IPS-20b (cell line): ENCODE measurements around the gene SLC41A3.
A peak's percentile ranks its signal among the peaks of the same experiment; 100 is the strongest.

ENCODE experiments used
- H3K27ac ChIP-seq: one replicate; pipeline ENCODE4 v1.5.1; 2013; ENCODE audit warnings: low read length
- H3K27me3 ChIP-seq: 2 replicates; pipeline ENCODE4 v1.6.1; 2013; ENCODE audit warnings: mild to moderate bottlenecking, low read length, inconsistent platforms; ENCODE audit not compliant: insufficient read depth
- H3K36me3 ChIP-seq: 2 replicates; pipeline ENCODE4 v1.6.1; 2013; ENCODE audit warnings: low read depth, mild to moderate bottlenecking, inconsistent platforms, low read length, moderate library complexity; ENCODE audit not compliant: insufficient read depth
- H3K4me1 ChIP-seq: 2 replicates; pipeline ENCODE4 v1.6.1; 2013; ENCODE audit warnings: mild to moderate bottlenecking, control low read depth, inconsistent platforms, low read length, moderate library complexity; ENCODE audit not compliant: insufficient read depth
- H3K4me3 ChIP-seq: 2 replicates; pipeline ENCODE4 v1.5.1; 2013; ENCODE audit warnings: mild to moderate bottlenecking, low read length, inconsistent platforms
- H3K9ac ChIP-seq: 2 replicates; pipeline ENCODE4 v1.6.1; 2013; ENCODE audit warnings: low read depth, mild to moderate bottlenecking, inconsistent platforms, low read length, moderate library complexity
- H3K9me3 ChIP-seq: 2 replicates; pipeline ENCODE4 v1.6.1; 2013; ENCODE audit warnings: mild to moderate bottlenecking, low read depth, low read length, inconsistent platforms; ENCODE audit not compliant: insufficient read depth

Gene SLC41A3

DNA sequence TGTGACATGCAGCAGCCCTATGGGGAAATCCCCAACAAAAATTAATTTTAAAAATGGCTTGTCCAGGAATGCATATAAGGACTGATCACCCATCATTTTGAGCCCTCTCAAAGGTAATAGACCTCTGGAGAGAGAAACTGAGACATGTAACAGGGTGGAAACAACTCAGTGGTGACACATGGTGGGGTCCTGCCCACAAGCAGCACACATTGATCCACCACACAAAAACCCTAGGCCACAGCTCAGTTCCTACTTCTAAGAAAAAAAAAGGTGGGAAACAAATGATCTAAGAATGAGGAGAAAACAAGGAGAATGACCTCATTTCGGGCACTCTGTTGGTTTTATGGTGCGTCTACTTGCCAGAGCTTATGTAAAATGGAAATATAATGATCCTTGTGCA, 1.9 kb upstream of the SLC41A3 start:
- no peaks in the 10 kb centered on the region for H3K27me3 ChIP-seq
- no peak overlapping the region for H3K9ac ChIP-seq
- no peak overlapping the region for H3K4me3 ChIP-seq
- no peaks in the 10 kb centered on the region for H3K36me3 ChIP-seq
- H3K4me1 ChIP-seq: peaks cover 4% of the 10 kb centered on the region; the same call in 1 of the 2 replicates
- H3K9me3 ChIP-seq: peaks cover 40% of the 10 kb centered on the region
- H3K27ac ChIP-seq: no peak overlapping the region

DNA sequence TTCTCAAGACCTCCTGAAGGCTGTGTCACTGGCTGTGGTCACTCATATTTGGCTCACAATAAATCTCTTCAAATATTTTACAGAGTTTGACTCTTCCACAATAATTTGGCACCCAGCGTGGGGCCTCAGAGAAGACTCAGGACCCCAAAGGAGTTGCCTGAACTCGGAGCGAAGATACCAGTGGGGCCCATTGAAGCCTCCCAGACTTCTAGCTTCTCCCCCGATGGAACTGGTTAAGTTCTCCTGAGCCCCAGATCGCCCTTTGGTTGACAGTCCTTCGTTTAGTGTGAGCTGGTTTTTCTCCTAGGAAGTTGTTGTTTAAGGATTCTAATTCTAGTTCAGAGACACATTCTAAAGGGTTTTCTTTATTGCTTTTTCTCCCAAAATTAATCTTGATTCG, 1.4 kb upstream of the SLC41A3 start:
- Histone ChIP-seq H3K27ac (no peak overlapping the region), H3K27me3 (no peaks in the 10 kb centered on the region), H3K9ac (no peak overlapping the region), H3K9me3 (peaks cover 35% of the 10 kb centered on the region), H3K36me3 (no peaks in the 10 kb centered on the region), H3K4me1 (peaks cover 4% of the 10 kb centered on the region; the same call in 1 of the 2 replicates), H3K4me3 (no peak overlapping the region)

DNA sequence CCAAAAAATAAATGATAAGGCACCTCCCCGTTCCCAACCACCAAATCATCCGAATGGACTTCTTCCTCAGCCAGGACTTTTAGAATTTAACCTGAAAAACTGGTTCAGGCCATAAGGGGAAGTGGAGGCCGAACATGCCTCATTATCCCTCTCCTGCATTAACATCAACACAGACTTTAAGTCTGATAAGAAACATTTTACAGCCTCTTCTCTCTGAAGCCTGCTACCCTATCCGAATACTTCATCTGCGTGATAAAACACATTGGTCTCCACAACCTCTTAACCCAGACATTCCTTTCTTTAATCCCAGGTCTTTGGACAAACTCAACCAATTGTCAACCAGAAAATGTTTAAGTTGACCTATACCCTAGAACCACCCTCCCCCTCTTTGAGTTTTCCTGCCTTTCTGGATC, 850 bp upstream of the SLC41A3 start:
- no peak overlapping the region for H3K9ac ChIP-seq
- H3K4me1 ChIP-seq: peaks cover 4% of the 10 kb centered on the region; the same call in 1 of the 2 replicates
- H3K36me3 ChIP-seq: no peaks in the 10 kb centered on the region
- peaks cover 31% of the 10 kb centered on the region for H3K9me3 ChIP-seq
- no peak overlapping the region for H3K27ac ChIP-seq
- peak overlapping the region; percentile 80; the same call in 1 of the 2 replicates for H3K4me3 ChIP-seq
- H3K27me3 ChIP-seq: no peaks in the 10 kb centered on the region

- H3K4me1 ChIP-seq: peaks cover 4% of the 10 kb centered on the region; the same call in 1 of the 2 replicates
- H3K27me3 ChIP-seq: no peaks in the 10 kb centered on the region
- H3K36me3 ChIP-seq: no peaks in the 10 kb centered on the region
- H3K9ac ChIP-seq: peak overlapping the region; percentile 77
- H3K4me3 ChIP-seq: peak overlapping the region; percentile 80
- H3K9me3 ChIP-seq: peaks cover 19% of the 10 kb centered on the region
- no peak overlapping the region for H3K27ac ChIP-seq
Observed at GRCh38 chr3:126083511-126083912, 412 bp downstream of the SLC41A3 start.

DNA sequence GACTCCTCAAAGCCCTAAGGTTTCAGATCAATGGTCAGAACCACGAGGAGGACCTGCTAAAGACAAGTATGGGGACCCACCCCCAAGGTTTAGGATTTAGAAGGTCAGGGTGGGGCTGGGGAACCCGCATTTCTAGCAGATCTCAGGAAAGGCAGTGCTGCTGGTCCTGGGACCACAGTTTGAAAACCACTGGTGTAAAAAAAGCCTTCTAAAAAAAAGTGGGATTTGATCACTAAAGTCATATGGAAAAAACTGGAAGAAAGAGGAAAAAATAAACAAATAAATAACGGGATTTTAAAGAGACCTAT, 832 bp downstream of the SLC41A3 start:
- Histone ChIP-seq H3K27ac (no peak overlapping the region), H3K4me3 (peak overlapping the region; percentile 80), H3K27me3 (no peaks in the 10 kb centered on the region), H3K4me1 (peaks cover 4% of the 10 kb centered on the region; the same call in 1 of the 2 replicates), H3K9me3 (peaks cover 14% of the 10 kb centered on the region), H3K9ac (peak overlapping the region; percentile 77), H3K36me3 (no peaks in the 10 kb centered on the region)

GRCh38 chr3:126082362-126083137, 1.4 kb downstream of the SLC41A3 start:
- H3K27me3 ChIP-seq: no peaks in the 10 kb centered on the region
- no peak overlapping the region for H3K27ac ChIP-seq
- H3K9ac ChIP-seq: no peak overlapping the region
- H3K36me3 ChIP-seq: no peaks in the 10 kb centered on the region
- peaks cover 11% of the 10 kb centered on the region for H3K9me3 ChIP-seq
- peak overlapping the region; percentile 80 for H3K4me3 ChIP-seq
- H3K4me1 ChIP-seq: peaks cover 4% of the 10 kb centered on the region; the same call in 1 of the 2 replicates

- Histone ChIP-seq H3K4me1 (peaks cover 4% of the 10 kb centered on the region; the same call in 1 of the 2 replicates), H3K27me3 (no peaks in the 10 kb centered on the region), H3K36me3 (no peaks in the 10 kb centered on the region), H3K9ac (no peak overlapping the region), H3K4me3 (no peak overlapping the region), H3K27ac (no peak overlapping the region), H3K9me3 (peaks cover 3% of the 10 kb centered on the region)
Observed at GRCh38 chr3:126081618-126082361, 2.1 kb downstream of the SLC41A3 start.

- Histone ChIP-seq H3K4me3 (no peak overlapping the region), H3K4me1 (peaks cover 4% of the 10 kb centered on the region; the same call in 1 of the 2 replicates), H3K27ac (no peak overlapping the region), H3K9me3 (no peaks in the 10 kb centered on the region; the same call in 1 of the 2 replicates), H3K36me3 (no peaks in the 10 kb centered on the region), H3K9ac (no peak overlapping the region), H3K27me3 (no peaks in the 10 kb centered on the region)
Observed at GRCh38 chr3:126080970-126081369, 3.0 kb downstream of the SLC41A3 start.

DNA sequence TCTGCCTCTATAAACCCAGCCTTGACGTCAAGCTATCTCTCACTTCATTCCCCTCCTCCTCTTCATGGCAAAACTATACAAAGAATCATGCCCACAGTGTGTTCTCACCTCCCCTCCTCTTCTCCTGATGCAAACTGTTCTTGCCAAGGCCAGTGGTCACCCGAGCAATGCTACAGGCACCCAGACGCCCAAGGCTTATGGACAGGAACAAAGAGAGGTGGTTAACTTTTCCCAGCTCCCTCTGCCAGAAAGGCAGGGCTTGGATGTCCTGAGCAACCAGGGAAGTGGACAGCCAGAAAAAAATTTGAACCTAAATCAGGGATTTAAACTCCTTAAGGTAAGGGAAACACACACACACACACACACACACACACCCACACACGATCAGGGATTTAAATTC, 5.1 kb downstream of the SLC41A3 start:
- Histone ChIP-seq H3K27ac (no peak overlapping the region), H3K4me1 (peaks cover 4% of the 10 kb centered on the region; the same call in 1 of the 2 replicates), H3K27me3 (no peaks in the 10 kb centered on the region), H3K9me3 (no peaks in the 10 kb centered on the region), H3K36me3 (no peaks in the 10 kb centered on the region), H3K4me3 (no peak overlapping the region), H3K9ac (no peak overlapping the region)

DNA sequence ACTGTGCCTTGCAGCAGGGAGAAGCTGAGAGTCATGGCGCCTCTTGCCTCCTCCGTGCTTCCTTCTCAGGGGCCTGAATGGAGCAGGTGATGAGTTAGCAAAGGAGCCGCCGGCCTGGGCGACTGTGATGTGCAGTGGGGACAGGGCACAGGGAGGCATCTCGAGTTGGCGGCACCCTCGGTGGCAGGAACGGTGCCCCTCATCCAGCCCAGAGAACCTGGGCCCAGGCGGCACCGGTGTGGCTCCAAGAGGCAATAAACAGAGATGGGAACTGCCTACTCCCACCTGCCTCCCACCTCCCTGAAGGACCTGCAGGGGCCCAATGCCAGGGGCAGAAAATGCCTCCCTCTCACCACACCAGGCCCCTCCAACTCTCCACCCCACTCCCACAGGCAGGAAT, 6.2 kb downstream of the SLC41A3 start:
- Histone ChIP-seq H3K4me3 (no peak overlapping the region), H3K9me3 (no peaks in the 10 kb centered on the region), H3K36me3 (no peaks in the 10 kb centered on the region), H3K27ac (no peak overlapping the region), H3K27me3 (no peaks in the 10 kb centered on the region), H3K4me1 (no peaks in the 10 kb centered on the region), H3K9ac (no peak overlapping the region)

DNA sequence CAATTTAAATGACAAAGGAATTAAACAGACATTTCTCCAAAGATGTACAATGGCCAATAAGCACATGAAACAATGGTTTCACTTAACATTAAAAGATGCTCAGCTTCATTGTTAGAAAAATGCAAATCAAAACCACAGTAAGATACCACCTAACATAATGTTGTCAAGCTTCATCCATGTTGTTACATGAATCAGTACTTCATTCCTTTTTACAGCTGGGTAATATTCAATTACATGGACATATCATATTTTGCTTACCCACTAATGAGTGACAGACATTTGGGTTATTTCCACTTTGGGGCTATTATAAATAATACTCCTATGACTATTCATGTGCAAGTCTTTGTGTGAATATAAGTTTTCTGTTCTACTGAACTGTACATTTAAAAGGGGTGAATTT, 7.8 kb downstream of the SLC41A3 start:
- Histone ChIP-seq H3K4me3 (no peak overlapping the region), H3K4me1 (no peaks in the 10 kb centered on the region), H3K9me3 (no peaks in the 10 kb centered on the region), H3K27me3 (no peaks in the 10 kb centered on the region), H3K9ac (no peak overlapping the region), H3K27ac (no peak overlapping the region), H3K36me3 (no peaks in the 10 kb centered on the region)

DNA sequence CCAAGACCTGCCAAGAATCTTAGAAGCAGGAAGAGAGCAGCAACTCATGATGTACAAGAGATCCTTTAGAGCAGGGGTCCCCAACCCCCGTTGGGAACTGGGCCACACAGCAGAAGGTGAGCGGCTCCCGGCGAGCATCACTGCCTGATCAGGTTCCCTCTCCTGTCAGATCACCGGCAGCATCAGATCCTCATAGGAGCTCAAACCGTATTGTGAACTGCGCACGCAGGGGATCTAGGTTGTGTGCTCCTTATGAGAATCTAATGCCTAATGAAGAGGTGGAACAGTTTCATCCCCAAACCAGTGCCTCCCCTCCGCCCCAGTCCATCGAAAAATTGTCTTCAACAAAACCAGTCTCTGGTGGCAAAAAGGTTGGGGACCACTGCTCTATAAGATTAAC, 13.8 kb downstream of the SLC41A3 start:
- Histone ChIP-seq H3K4me3 (no peak overlapping the region), H3K4me1 (no peaks in the 10 kb centered on the region), H3K9me3 (no peaks in the 10 kb centered on the region), H3K36me3 (no peaks in the 10 kb centered on the region), H3K27ac (no peak overlapping the region), H3K9ac (no peak overlapping the region), H3K27me3 (no peaks in the 10 kb centered on the region)
